Smooth muscle cell of the brain vasculature (primary cell): ENCODE results near the gene PRDX6.
"Not testable (repeated sequence)": the region's sequence is repeated elsewhere in the genome, so short reads cannot be mapped to it uniquely, and the experiment has no call there.

ENCODE experiments used
- DNase-seq: peaks from one replicate; pipeline ENCODE4 v3.0.0-alpha.2; 2012; ENCODE audit warnings: low read depth, low spot score

PRDX6 gene

DNA sequence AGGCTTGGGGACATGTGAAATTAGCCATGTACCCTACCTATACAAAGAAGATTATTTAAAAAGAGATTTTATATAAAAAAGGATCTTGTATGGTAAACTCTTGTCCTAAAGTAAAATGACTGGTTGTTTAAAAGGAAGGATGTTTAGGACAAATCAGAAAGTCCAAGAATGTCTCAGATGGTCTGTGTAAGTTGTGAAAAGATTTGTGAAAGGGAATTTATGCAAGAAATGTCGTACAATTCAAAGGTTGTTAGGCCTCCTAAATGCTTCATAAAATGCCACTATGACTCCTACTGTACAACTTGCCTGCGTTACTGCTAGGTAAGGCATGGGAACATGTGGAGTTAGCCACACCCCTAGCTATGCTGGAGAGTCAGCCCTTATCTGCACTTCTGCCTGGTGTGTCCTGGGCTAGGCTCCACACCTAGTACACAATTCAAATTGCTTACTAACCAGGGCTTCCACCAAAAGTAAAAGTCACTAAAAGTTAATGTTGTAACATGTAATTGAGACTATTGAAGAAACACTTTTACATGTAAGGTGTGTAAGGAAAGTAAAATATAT, 19.7 kb downstream of the PRDX6 start:
- DNase-seq: no peak

DNA sequence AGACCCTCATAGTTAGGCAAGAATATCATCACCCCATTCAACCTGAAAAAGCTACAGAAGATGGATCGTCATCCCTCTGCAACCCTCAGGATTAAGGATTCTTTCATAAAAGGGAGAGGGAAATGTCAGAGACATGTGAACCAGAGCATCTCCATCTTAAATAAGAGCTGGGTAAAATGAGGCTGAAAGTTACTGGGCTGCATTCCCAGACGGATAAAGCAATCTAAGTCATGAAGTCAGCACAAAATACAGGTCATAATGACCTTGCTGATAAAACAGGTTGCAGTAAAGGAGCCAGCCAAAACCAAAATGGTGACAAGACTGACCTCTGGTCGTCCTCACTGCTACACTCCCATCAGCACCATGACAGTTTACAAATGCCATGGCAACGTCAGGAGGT, 22.6 kb downstream of the PRDX6 start:
- DNase-seq: no peak

DNA sequence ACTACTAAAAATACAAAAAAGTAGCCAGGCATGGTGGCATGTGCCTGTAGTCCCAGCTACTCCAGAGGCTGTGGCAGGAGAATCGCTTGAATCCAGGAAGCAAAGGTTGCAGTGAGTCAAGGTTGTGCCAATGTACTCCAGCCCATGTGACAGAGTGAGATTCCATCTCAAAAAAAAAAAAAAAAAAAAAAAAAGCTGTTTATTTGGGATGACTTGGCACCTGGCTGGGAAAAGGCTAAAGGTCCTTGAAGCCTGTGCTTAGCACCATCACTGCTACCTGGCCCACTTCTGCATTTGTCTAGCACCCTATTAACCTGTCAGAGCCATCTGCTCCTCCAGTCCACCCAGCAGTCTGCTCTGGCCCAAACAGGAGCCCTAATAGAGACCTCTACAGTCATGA, 25.0 kb downstream of the PRDX6 start:
- DNase-seq: no peak

DNA sequence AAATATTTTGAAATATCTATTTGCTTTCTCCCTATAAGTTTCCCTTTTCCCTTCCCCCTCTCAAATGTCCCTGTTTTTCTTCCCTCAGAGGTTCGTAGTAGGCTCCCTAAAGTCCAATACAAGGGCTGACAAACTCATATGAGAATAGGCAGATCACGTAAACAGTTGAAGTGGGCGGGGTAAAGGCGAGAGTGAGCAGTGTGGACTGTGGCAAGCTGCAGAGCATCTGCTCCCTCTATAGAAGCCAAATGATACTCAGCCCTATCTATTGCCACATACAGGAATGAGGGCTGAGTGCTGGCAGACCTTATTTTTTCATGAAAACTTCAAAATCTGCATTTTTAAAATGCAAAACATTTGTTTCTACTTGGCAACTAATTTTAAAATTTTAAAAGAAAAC, 26.3 kb downstream of the PRDX6 start:
- DNase-seq: no peak

DNA sequence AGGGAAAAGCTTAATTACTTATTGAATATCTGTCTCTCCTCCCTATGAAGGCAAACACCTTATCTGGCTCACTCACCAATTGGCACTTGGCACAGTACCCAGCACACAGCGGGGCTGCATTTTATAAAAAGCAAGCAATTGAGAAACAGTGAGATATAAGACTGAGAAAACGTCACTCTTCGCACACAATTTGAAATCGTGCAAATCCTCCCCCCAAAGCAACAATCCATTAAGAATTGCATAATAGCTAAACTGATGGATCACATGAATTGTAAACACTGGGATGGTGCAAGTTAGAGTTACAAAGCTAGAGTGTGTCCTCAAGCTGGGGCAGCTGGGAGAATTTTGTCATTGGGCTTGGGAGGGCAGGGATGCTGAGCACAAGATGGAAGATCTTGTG, 27.1 kb downstream of the PRDX6 start:
- DNase-seq: no peak

DNA sequence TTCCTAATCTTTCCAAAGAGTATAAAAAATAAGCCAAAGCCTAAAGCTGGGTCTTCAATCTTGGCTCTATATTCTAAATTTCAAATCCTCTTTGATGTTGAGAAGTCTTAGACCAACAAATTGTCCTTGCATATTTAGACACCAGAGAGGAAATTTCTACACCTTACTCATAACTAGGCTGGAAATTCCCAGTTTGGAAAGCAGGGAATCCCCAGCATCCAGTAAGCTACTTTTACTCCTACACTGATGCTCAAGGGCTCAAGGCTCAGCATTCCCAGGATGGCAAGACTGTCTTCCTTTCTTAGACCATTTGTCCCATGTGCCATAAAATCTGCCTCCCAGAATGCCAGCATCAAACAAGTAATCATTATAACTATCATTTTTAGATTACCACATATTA, 28.3 kb downstream of the PRDX6 start:
- no peak for DNase-seq

DNA sequence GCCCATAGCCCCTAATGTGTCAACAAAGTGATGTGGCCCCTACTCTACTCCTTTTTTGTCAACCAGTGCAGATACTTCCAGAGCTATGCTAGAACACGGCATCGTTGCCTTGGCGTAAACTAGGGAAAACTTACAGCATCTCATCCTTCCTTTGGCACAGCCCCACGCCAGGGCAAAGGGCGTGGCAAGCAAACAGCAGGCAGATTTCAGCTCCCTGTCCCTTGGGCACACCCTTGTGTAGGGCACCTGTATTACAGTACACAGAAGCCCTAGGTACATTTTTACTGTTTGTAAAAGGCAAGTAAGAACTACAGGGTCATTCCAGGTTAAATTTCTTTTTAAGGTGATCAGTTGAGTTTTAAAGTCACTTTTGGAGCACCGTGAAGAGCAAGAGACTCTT, 29.3 kb downstream of the PRDX6 start:
- DNase-seq: no peak

DNA sequence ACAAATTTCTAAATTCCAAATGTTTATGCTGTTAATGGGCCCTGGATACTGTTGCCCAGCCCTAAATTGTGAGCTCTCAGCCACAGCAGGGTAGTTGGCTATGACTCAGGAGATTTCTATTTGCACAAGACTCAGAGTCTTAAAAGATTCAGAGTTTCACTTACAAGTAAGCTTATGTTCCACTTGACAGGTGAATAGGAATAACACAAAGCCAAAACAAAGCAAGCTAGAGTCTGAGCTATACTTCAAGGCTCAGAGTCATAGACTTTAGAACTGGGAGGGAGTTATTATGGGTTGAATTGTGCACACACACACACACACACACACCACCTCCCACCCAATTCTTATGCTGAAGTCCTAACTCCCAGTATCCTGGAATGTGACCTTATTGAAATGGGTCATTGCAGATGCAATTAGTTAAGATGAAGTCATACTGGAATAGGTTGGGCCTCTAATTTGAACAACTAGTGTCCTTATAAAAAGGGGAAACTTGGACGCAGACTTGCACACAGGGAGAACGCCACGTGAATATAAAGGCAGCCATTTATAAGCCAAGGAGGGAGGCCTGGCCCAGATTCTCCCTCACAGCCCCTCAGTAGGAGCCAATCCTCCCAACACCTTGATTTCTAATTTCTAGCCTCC, 30.2 kb downstream of the PRDX6 start:
- peak; percentile 20 for DNase-seq

DNA sequence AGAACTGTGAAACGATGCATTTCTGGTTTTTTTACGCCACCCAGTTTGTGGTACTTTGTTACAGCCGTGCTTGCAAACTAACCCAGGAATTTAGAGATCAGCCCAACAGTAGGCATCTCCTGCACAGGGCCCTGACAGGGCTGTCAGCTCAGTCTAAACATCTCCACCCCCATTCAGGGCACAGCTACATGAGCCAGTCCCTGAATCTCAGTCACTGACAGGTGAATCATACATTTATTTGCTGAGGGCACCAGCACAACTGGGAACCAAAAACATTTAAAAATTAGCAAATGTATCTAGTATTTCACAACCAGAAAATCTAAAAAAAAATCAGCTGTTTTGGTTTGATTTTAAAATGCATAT, 30.7 kb downstream of the PRDX6 start:
- no peak for DNase-seq

DNA sequence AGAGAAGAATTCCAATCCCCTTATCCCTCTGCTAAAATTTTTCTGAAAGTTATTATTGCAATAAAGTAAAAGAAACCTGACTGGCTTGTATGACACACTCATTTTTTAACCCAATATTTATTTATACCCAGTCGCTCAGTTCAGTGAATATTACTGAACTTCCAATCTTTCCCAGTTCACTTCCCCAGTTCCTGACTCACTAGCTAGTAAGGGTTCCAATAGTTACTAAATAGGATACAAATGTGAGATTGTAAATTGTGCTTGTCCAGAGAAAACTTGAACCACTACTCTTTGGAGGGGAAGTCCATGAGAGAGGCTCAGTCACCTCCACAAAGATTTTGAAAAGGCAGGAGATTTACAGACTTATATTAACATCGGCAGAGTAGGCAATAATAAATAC, 31.4 kb downstream of the PRDX6 start:
- no peak for DNase-seq

DNA sequence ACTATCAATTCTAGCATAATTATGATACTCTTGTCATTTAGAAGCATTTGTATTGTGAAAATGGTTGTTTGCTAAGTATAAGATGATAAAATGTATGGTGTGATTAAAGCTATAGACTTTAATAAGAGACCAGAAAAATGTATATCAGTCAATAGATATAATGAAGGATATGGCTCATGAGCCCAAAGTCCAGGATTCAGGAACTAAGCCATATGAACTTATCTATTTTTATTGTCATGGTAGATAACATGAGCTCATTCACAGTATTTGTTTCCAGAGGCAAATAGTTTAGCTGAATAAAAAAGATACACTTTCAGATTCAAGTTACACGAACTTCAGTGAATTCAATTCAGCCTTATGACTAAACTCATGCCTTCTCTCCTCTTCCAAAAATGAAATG, 32.7 kb downstream of the PRDX6 start:
- DNase-seq: no peak

DNA sequence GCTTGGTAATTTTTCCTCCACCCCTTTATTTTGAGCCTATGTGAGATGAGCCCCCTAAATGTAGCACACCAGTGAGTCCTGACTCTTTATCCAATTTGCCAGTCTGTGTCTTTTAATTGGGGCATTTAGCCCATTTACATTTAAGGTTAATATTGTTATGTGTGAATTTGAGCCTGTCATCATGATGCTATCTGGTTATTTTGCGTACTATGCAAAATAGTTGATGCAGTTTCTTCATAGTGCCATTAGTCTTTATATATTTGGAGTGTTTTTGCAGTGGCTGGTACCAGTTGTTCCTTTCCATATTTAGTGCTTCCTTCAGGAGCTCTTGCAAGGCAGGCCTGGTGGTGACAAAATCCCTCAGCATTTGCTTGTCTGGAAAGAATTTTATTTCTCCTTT, 37.4 kb downstream of the PRDX6 start:
- DNase-seq: not testable (repeated sequence)

DNA sequence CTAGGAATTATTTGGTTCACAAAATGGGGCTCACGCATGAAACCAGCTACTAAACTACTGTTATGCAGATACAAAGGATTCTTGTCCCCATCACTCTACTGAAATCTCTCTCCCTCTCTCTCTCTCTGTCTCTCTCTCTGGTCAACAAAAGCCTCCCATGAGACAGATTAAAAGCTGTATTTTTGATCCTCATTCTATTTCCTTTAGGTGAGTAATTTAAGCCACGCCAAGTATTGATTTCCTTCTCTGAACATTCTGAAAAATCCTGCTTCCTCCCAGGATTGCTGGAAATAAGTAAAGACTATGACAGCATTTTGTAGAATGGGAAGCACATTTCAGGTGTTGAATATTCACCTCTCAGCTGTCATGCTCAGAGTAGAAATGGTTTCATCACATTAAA, 43.7 kb downstream of the PRDX6 start:
- DNase-seq: no peak

DNA sequence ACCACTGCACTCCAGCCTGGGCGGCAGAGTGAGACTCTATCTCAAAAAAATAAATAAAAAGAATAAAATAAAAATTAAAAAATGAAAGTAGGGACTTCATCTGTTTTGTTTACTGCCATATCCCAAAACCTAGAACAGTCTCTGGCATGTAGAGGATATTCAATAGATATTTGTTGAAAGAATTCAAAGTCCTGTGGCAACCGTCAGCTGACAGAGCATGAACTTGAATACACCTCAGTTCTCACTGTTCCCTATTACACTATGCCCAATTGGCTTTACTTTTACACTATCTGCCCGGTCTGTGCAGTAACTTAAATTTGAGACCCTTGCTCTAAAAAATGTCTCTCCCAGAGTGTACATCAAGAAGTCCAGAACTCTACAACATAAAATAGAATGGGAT, 46.2 kb downstream of the PRDX6 start:
- no peak for DNase-seq

DNA sequence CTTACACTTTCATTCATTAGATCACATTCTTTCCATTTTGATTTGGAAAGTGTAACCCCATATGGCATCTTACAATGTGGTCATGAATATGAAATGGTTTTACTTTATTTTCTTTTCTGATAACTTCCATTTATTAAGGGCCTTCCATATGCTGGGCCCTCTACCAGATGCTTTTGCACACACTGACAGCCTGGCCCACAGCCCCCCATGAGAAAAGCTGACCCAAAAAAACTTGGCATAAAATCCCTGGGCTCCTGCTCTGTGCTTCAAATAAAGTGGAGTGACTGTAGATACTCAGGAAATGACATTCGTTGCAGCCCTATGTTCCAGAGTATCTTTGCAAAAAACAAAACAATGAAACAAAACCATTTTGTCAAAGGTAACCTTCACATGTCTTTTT, 48.8 kb downstream of the PRDX6 start:
- DNase-seq: no peak

DNA sequence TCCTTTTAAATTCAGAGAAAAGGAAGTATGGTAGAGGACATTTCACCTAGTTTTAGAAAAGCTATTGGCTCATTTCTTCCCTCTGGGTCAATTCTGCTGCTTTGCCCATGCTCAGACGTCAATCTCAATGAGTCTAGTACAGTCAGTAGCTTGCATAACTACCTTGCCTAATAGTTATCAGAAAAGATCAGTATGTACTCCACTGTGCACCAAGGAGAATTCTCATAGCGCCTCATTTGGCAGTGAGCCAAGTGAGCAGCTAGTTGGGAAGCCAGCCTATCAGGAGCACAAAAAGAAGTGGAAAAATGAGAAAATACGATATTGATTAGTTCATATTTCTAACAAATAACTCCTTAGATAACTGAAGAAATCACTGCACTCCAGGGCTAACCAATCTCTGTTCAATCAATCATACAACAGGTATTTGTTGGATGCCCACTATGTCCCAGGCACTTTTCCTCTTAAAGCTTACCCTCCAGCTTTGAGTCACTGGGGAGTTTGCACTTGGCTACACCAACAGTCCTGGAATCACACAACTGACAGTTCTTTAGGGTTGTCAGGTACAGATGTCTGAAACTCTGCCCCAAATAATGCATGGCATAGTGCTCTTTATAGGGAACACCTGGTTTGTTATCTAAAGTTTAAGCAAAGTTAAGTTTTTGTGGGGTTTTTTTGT, 50.2 kb downstream of the PRDX6 start:
- DNase-seq: no peak

DNA sequence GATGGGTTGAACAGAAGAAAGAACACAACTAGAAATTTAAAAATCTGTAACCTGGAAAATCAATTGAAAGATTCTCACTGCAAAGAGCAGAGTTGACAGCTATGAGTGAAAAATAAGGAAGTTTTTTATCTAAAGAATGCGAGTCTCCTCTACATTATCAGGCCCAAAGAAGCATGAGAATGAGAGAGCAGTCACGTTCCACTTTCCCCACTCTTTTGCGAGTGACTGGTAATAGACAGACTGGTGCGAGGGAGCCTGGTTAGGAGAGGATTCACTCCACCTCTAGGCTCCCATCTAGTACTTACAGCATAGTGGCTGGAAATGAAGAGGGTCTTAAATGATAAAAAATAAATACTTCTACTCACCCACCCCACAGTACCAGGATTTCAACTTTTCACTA, 52.0 kb downstream of the PRDX6 start:
- DNase-seq: no peak

DNA sequence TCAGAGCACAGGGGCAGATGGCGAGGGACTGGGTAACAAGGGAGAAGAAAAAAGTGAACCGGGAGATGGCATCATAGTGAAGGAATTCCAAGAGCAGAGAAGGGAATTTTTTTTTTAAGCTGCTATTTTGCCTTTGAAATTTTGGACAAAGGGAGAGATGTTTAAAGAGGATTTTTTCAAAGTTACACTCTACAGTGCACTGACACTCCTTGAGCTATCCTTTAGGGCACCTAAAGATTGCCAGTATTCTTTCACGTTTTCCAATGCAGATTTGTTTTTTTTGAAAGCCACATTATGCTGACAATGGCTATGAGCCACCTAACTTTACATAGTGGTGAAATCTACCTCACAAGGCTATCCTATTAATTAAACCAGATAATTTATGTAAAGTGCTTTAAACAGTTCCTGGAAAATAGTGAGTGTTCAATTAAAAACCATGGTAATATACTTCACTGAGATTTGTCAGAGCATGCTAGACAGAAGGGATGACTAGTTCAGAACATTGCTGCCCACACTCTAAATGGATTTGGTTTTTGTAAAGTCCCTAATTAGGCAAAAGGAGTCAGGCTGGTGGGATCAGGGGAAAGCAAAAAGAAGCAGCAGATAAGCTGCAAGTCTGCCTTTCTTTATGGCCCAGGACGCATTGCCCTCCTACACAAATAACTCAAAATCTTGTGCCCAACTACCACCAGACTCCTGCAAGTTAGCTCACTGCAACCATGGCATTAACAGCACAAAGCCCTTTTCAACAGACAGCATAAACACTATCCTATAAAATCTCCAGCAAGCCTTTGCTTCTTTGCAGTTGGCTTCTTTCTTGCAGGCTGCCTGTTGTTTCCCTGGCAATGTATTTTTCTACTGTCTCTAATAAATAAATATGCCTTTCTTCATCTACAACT, 53.9 kb downstream of the PRDX6 start:
- DNase-seq: no peak

DNA sequence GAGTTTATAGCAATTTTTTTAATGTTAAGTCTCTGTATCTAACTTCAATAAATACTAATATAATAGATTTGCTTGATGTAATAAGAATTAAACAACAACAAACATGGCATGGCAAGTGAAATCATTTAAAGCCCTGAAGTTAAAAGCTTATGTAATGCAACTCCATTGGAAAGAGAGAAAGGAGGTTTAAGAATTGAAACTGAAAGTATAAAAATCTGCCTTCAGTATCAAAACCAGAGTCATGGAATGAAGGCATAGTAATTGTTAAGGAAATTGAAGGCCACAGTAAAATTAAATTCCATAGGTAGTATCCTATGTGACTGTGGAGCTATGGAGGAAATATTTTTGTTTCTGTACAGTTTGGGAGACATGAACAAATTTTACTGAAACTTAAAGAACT, 55.1 kb downstream of the PRDX6 start:
- no peak for DNase-seq

DNA sequence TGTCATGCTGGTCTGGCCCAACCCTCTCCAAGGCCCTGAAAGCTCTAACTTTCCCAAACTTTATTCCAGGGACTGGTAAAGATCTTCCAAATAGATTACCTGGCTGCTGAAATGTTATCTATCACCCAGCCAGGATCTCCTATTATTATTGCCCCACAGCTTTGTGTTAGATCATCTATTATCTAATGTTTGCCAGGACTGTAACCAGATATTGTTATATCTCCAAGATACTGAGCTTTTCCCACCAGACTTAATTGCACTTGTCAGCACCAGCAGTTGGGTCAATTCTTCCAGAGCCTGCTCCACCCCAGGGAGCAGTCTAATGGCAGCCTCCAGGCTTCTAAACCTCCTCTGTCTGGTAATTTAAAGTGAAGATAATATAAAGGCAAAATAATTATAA, 59.1 kb downstream of the PRDX6 start:
- no peak for DNase-seq
